ENCODE data around the gene SNX18. TPM values are rescaled to one million over a fixed set of nuclear protein-coding genes. Genes with fewer than 3 reads are reported as not detected.
A peak's percentile ranks its signal among the peaks of the same experiment; 100 is the strongest.

Gene SNX18
- total RNA-seq, 1 experiment from 2014 or later, result 10.8 TPM

- no peak for DNase-seq (ENCODE audit: low read depth)
Observed at GRCh38 chr5:54541823-54542783, 24.5 kb downstream of the SNX18 start.

- DNase-seq (ENCODE audit: low read depth), result no peak
Observed at GRCh38 chr5:54544044-54544443, 26.5 kb downstream of the SNX18 start.

GRCh38 chr5:54545796-54546195 is 28.2 kb downstream of the SNX18 start:
- no peak for DNase-seq (ENCODE audit: low read depth)

- peak; percentile 16 for DNase-seq (ENCODE audit: low read depth)
Observed at GRCh38 chr5:54547711-54548250, 30.2 kb downstream of the SNX18 start.

GRCh38 chr5:54548565-54548964 is 31.0 kb downstream of the SNX18 start:
- no peak for DNase-seq (ENCODE audit: low read depth)

GRCh38 chr5:54551292-54551691 is 33.7 kb downstream of the SNX18 start:
- no peak for DNase-seq (ENCODE audit: low read depth)

- no peak for DNase-seq (ENCODE audit: low read depth)
Observed at GRCh38 chr5:54551926-54552325, 34.4 kb downstream of the SNX18 start.

- no peak for DNase-seq (ENCODE audit: low read depth)
Observed at GRCh38 chr5:54552446-54552845, 34.9 kb downstream of the SNX18 start.

GRCh38 chr5:54553659-54554207 is 36.2 kb downstream of the SNX18 start:
- no peak for DNase-seq (ENCODE audit: low read depth)

- DNase-seq (ENCODE audit: low read depth), result no peak
Observed at GRCh38 chr5:54556141-54556540, 38.6 kb downstream of the SNX18 start.

GRCh38 chr5:54558362-54558761 is 40.8 kb downstream of the SNX18 start:
- no peak for DNase-seq (ENCODE audit: low read depth)

- no peak for DNase-seq (ENCODE audit: low read depth)
Observed at GRCh38 chr5:54561651-54562050, 44.1 kb downstream of the SNX18 start.

GRCh38 chr5:54563083-54563761 is 45.7 kb downstream of the SNX18 start:
- DNase-seq (ENCODE audit: low read depth), result no peak

- no peak for DNase-seq (ENCODE audit: low read depth)
Observed at GRCh38 chr5:54567996-54568395, 50.4 kb downstream of the SNX18 start.

GRCh38 chr5:54570916-54571315 is 53.4 kb downstream of the SNX18 start:
- no peak for DNase-seq (ENCODE audit: low read depth)

- DNase-seq (ENCODE audit: low read depth), result no peak
Observed at GRCh38 chr5:54571462-54571861, 53.9 kb downstream of the SNX18 start.

- DNase-seq (ENCODE audit: low read depth), result no peak
Observed at GRCh38 chr5:54573812-54574489, 56.4 kb downstream of the SNX18 start.

GRCh38 chr5:54577528-54577927 is 60.0 kb downstream of the SNX18 start:
- no peak for DNase-seq (ENCODE audit: low read depth)

- no peak for DNase-seq (ENCODE audit: low read depth)
Observed at GRCh38 chr5:54577937-54578653, 60.5 kb downstream of the SNX18 start.

GRCh38 chr5:54579591-54580295 is 62.2 kb downstream of the SNX18 start:
- DNase-seq (ENCODE audit: low read depth), result no peak

Data from Daoy (cell line).